ENCODE results near the gene GRPEL2.

DNA sequence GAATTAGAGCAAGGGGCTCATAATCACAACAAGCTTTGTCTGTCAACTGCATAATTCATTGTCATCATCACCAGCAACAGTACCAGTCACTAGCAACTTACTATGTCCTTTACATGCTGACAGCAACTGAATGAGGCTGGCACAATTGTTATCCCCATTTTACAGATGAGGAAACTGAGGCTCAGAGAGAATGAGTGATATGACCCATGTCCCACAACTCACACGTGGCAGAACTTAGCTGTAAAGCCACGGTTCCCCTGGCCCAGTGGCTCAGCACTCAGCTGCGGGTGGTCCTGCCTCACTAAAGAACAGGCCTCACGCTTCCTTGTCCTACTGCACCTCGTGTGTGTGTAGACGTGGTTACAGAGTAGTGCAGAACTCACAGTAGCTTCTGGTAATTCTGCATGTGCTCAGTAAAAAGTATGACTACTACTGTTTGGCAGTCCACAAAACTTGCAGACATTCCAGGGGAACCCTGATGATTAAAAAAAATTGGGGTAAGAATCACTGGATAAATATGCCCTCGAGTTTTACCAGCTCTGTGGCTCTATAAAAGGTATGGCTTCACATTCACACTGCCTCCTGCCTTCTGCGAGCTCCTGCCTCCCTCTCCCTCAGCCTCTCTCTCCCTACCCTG, 43.4 kb upstream of the GRPEL2 start:
- TF ChIP-seq, protein P1, sequence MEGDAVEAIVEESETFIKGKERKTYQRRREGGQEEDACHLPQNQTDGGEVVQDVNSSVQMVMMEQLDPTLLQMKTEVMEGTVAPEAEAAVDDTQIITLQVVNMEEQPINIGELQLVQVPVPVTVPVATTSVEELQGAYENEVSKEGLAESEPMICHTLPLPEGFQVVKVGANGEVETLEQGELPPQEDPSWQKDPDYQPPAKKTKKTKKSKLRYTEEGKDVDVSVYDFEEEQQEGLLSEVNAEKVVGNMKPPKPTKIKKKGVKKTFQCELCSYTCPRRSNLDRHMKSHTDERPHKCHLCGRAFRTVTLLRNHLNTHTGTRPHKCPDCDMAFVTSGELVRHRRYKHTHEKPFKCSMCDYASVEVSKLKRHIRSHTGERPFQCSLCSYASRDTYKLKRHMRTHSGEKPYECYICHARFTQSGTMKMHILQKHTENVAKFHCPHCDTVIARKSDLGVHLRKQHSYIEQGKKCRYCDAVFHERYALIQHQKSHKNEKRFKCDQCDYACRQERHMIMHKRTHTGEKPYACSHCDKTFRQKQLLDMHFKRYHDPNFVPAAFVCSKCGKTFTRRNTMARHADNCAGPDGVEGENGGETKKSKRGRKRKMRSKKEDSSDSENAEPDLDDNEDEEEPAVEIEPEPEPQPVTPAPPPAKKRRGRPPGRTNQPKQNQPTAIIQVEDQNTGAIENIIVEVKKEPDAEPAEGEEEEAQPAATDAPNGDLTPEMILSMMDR (IDR thresholded peaks at IDR 0.05; ENCODE audit: poor library complexity) = no peak
- TF ChIP-seq EZH2 (IDR thresholded peaks at IDR 0.05; ENCODE audit: borderline replicate concordance) = no peak

All from hepatocyte (in vitro differentiated cells).